A673 (cell line): ENCODE measurements around the gene MYO1D. TPM values are rescaled to one million over a fixed set of nuclear protein-coding genes. Genes with fewer than 3 reads are reported as not detected.

ENCODE experiments used
- BruUV-seq: library from RNA; stranded (reverse); fragments of 400-500 nt; replicated peaks from 2 replicates; lab custom pipeline; 2021; lab: Mats Ljungman, UMichigan
- CTCF ChIA-PET: fragments of 300-600 bp; sonication (Branson Sonifier 250); formaldehyde crosslinking; loops from one replicate; lab custom pipeline; 2022; ENCODE audit warnings: antibody characterized with exemption; lab: Charles Lee
- POLR2A ChIA-PET: fragments of 300-600 bp; sonication (Branson Sonifier 250); formaldehyde crosslinking; loops from one replicate; lab custom pipeline; 2022; ENCODE audit warnings: antibody characterized with exemption; ENCODE audit not compliant: low non-redundant PET; lab: Charles Lee
- DNase-seq: peaks from one replicate; pipeline ENCODE4 v3.0.0-alpha.2; 2015; ENCODE audit warnings: low spot score
- H3K27ac ChIP-seq: fragments of 200-600 bp; sonication (generic); 2 replicates; pipeline ENCODE4 v1.5.1; 2016; ENCODE audit warnings: mixed run types, low read depth, mild to moderate bottlenecking, mixed read lengths, antibody characterized with exemption, low read length; ENCODE audit not compliant: poor library complexity, severe bottlenecking
- H3K27me3 ChIP-seq: fragments of 200-600 bp; sonication (generic); replicated peaks from 2 replicates; pipeline ENCODE4 v1.6.1; 2017; ENCODE audit warnings: mixed run types, low read depth, mild to moderate bottlenecking, mixed read lengths, antibody characterized with exemption, low read length; ENCODE audit not compliant: insufficient read depth, poor library complexity
- H3K36me3 ChIP-seq: fragments of 200-600 bp; sonication (generic); 2 replicates; pipeline ENCODE4 v1.6.1; 2016; ENCODE audit warnings: mixed run types, mild to moderate bottlenecking, mixed read lengths, antibody characterized with exemption, low read length; ENCODE audit not compliant: insufficient read depth, poor library complexity, severe bottlenecking
- H3K4me1 ChIP-seq: fragments of 200-600 bp; sonication (generic); 2 replicates; pipeline ENCODE4 v1.6.1; 2017; ENCODE audit warnings: mixed run types, mild to moderate bottlenecking, mixed read lengths, antibody characterized with exemption, low read length; ENCODE audit not compliant: insufficient read depth, poor library complexity, severe bottlenecking
- H3K4me3 ChIP-seq: fragments of 200-600 bp; sonication (generic); 2 replicates; pipeline ENCODE4 v1.5.1; 2016; ENCODE audit warnings: low read depth, mixed run types, mild to moderate bottlenecking, mixed read lengths, low read length; ENCODE audit not compliant: poor library complexity, severe bottlenecking
- H3K9me3 ChIP-seq: fragments of 200-600 bp; sonication (generic); 2 replicates; pipeline ENCODE4 v1.6.1; 2016; ENCODE audit warnings: mixed run types, low read depth, mild to moderate bottlenecking, mixed read lengths, antibody characterized with exemption, low read length; ENCODE audit not compliant: poor library complexity, severe bottlenecking
- CTCF ChIP-seq: fragments of 300-800, 200-600 bp; sonication (generic); conservative IDR thresholded peaks from 2 replicates; pipeline ENCODE4 v1.5.1; 2017; ENCODE audit warnings: low read depth, mild to moderate bottlenecking, antibody characterized with exemption, low read length, moderate library complexity, mixed read lengths
- EZH2 ChIP-seq: fragments of 200-600 bp; sonication (generic); IDR thresholded peaks from 2 replicates; pipeline ENCODE4 v1.6.1; 2017; ENCODE audit warnings: borderline replicate concordance, low read depth, mild to moderate bottlenecking, mixed read lengths, antibody characterized with exemption, low read length; ENCODE audit not compliant: poor library complexity, severe bottlenecking
- intact Hi-C: fragments of 100-400 bp; cut with micrococcal nuclease; formaldehyde crosslinking; loops from one replicate; pipeline ENCODE4 v1.10.0; 2022; ENCODE audit not compliant: unreplicated experiment
- total RNA-seq: library from RNA; stranded (reverse); gene quantifications from 2 replicates; pipeline ENCODE4 v1.2.3, GENCODE V29; 2021

MYO1D gene
- total RNA-seq, 1 experiment from 2014 or later, result 10.4 TPM

- BruUV-seq, result no TSS peak
- TF ChIP-seq CTCF, result no peak
- no peak for TF ChIP-seq EZH2
- no peak overlapping the region for H3K27ac ChIP-seq
Observed at GRCh38 chr17:32626379-32626791, 250.5 kb downstream of the MYO1D start.

DNA sequence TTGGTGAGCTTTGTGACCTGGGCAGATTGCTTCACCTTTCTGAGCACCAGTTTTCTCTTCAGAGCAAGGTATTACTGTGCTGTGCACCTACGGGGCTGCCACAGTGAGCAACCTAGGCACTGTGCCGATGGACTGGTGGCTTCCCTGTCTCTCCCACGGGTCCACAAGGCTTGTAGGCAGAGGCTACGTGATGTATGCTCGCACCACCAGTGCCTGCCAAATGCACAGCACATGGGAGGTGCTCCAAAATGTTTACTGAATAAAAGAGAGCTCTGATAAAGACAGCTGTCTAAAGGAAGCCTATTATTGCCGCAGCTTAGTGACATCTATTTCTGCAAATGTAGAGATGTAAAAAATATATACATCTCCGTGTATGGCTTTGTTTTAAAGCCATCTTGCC is 251.0 kb downstream of the MYO1D start:
- no TSS peak for BruUV-seq
- ChIA-PET POLR2A (no interaction called here), CTCF (no interaction called here)
- no peak for DNase-seq
- H3K4me3 ChIP-seq, result no peak overlapping the region
- H3K27ac ChIP-seq, result no peak overlapping the region
- H3K36me3 ChIP-seq, result no peaks in the 10 kb centered on the region
- no peaks in the 10 kb centered on the region for H3K4me1 ChIP-seq
- TF ChIP-seq CTCF (no peak), EZH2 (no peak)
- no peaks in the 10 kb centered on the region for H3K27me3 ChIP-seq
- no peaks in the 10 kb centered on the region for H3K9me3 ChIP-seq
- intact Hi-C loops, result no loop called here

More at GRCh38 chr17:32626379-32626791, 250.5 kb downstream of the MYO1D start:
- Histone ChIP-seq H3K27me3 (no peaks in the 10 kb centered on the region), H3K4me3 (no peak overlapping the region), H3K36me3 (no peaks in the 10 kb centered on the region), H3K9me3 (no peaks in the 10 kb centered on the region), H3K4me1 (no peaks in the 10 kb centered on the region)
- intact Hi-C loops, result no loop called here
- ChIA-PET CTCF (no interaction called here), POLR2A (no interaction called here)
- DNase-seq, result no peak

GRCh38 chr17:32623196-32623595 is 253.7 kb downstream of the MYO1D start:
- Histone ChIP-seq H3K36me3 (no peaks in the 10 kb centered on the region), H3K27me3 (no peaks in the 10 kb centered on the region), H3K9me3 (no peaks in the 10 kb centered on the region), H3K27ac (no peak overlapping the region), H3K4me3 (no peak overlapping the region), H3K4me1 (no peaks in the 10 kb centered on the region)
- POLR2A ChIA-PET, result no interaction called here
- no peak for DNase-seq
- no TSS peak for BruUV-seq
- TF ChIP-seq CTCF (no peak), EZH2 (no peak)
- CTCF ChIA-PET, result no interaction called here
- intact Hi-C loops, result no loop called here
